KMS-11 (cell line): ENCODE measurements around the gene TXNDC8.

Experiments
- H2AFZ ChIP-seq: fragments of 200-600 bp; sonication (generic); 2 replicates; pipeline ENCODE4 v1.6.1; 2016; ENCODE audit warnings: antibody characterized with exemption, mixed run types, low read depth
- H3K27ac ChIP-seq: fragments of 200-600 bp; sonication (generic); 2 replicates; pipeline ENCODE4 v1.6.1; 2016; ENCODE audit warnings: mild to moderate bottlenecking, mixed run types
- H3K27me3 ChIP-seq: fragments of 200-600 bp; sonication (generic); 2 replicates; pipeline ENCODE4 v1.6.1; 2017; ENCODE audit warnings: mild to moderate bottlenecking, low read depth, mixed run types, moderate library complexity; ENCODE audit not compliant: insufficient read depth
- H3K36me3 ChIP-seq: fragments of 200-600 bp; sonication (generic); 2 replicates; pipeline ENCODE4 v1.6.1; 2017; ENCODE audit warnings: mild to moderate bottlenecking, mixed run types; ENCODE audit not compliant: insufficient read depth
- H3K4me1 ChIP-seq: fragments of 200-600 bp; sonication (generic); 2 replicates; pipeline ENCODE4 v1.6.1; 2016; ENCODE audit warnings: mild to moderate bottlenecking, low read depth, mixed run types; ENCODE audit not compliant: poor library complexity, severe bottlenecking
- H3K4me2 ChIP-seq: fragments of 200-600 bp; sonication (generic); 2 replicates; pipeline ENCODE4 v1.7.0; 2016; ENCODE audit warnings: mild to moderate bottlenecking, mixed run types
- H3K4me3 ChIP-seq: fragments of 200-600 bp; sonication (generic); IDR thresholded peaks from 2 replicates; pipeline ENCODE4 v1.6.1; 2017; ENCODE audit warnings: low read depth, low read length, mixed read lengths; ENCODE audit not compliant: insufficient read depth
- H3K79me2 ChIP-seq: fragments of 200-600 bp; sonication (generic); 2 replicates; pipeline ENCODE4 v1.6.1; 2016; ENCODE audit warnings: low read depth, mixed run types; ENCODE audit not compliant: insufficient read depth
- H3K9ac ChIP-seq: fragments of 200-600 bp; sonication (generic); 2 replicates; pipeline ENCODE4 v1.6.1; 2016; ENCODE audit warnings: mild to moderate bottlenecking, mixed run types
- H4K20me1 ChIP-seq: fragments of 200-600 bp; sonication (generic); 2 replicates; pipeline ENCODE4 v1.6.1; 2016; ENCODE audit warnings: mild to moderate bottlenecking, mixed run types; ENCODE audit not compliant: insufficient read depth
- TF ChIP-seq, protein P1 (sequence below): fragments of 200-600 bp; sonication (generic); conservative IDR thresholded peaks from 2 replicates; pipeline ENCODE4 v1.6.1; 2017; ENCODE audit warnings: low read depth, mild to moderate bottlenecking, antibody characterized with exemption, low read length, moderate library complexity, mixed read lengths

TXNDC8 gene

DNA sequence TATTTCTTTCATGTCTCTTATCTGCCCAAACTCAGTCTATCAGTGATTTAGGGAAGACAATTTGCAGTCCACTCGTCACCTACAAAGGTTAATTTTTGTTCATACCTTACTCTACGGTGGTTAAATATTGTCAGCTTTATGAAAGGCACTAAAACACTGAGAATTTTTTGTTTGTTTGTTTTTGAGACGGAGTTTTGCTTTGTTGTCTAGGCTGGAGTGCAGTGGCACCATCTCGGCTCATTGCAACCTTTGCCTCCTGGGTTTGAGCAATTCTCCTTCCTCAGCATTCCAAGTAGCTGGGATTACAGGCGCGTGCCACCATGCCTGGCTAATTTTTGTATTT is 55.0 kb downstream of the TXNDC8 start:
- no peak overlapping the region for H2AFZ ChIP-seq
- TF ChIP-seq, protein P1, sequence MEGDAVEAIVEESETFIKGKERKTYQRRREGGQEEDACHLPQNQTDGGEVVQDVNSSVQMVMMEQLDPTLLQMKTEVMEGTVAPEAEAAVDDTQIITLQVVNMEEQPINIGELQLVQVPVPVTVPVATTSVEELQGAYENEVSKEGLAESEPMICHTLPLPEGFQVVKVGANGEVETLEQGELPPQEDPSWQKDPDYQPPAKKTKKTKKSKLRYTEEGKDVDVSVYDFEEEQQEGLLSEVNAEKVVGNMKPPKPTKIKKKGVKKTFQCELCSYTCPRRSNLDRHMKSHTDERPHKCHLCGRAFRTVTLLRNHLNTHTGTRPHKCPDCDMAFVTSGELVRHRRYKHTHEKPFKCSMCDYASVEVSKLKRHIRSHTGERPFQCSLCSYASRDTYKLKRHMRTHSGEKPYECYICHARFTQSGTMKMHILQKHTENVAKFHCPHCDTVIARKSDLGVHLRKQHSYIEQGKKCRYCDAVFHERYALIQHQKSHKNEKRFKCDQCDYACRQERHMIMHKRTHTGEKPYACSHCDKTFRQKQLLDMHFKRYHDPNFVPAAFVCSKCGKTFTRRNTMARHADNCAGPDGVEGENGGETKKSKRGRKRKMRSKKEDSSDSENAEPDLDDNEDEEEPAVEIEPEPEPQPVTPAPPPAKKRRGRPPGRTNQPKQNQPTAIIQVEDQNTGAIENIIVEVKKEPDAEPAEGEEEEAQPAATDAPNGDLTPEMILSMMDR: no peak
- H3K4me3 ChIP-seq: no peak overlapping the region
- H3K79me2 ChIP-seq: no peaks in the 10 kb centered on the region
- no peaks in the 10 kb centered on the region for H3K4me1 ChIP-seq
- H3K9ac ChIP-seq: no peak overlapping the region
- H4K20me1 ChIP-seq: no peaks in the 10 kb centered on the region
- H3K27me3 ChIP-seq: no peaks in the 10 kb centered on the region
- no peaks in the 10 kb centered on the region for H3K36me3 ChIP-seq
- H3K4me2 ChIP-seq: no peak overlapping the region
- no peak overlapping the region for H3K27ac ChIP-seq

DNA sequence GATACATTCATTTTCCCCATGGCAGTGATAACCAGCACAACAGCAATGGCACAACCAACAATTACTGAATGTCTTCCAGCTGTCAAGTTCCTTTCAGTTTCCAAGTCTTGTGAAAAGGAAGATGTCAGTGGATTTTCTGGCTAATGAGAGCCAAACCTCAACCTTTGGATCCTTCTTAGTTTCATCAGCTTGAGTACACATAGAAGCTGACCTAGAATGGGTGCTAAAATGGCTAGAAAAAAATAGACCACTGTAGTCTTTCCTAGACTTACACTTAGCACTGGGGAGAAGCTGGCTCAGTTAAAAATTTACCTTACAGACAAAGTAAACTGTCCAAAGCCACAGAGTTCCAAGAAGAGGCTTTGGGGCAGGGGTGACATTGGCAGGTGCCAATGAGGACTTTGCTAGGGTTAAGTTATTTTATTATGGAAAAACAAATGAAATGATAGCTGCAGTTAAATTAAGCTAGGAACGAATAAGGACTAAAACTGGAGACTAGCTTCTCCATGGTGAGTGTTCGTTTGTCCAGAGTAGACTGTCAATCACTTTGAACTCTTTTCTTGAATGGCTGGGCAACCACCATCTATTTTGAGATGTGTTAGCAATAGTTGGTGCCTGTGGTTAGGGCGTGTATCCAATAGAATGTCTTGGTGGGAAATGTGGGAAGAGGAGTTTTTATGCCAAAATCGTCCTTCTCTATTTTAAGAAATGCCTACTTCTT is 55.5 kb downstream of the TXNDC8 start:
- H2AFZ ChIP-seq: no peak overlapping the region
- no peak overlapping the region for H3K27ac ChIP-seq
- no peak overlapping the region for H3K4me3 ChIP-seq
- no peaks in the 10 kb centered on the region for H3K79me2 ChIP-seq
- TF ChIP-seq, protein P1: no peak
- H3K27me3 ChIP-seq: no peaks in the 10 kb centered on the region
- no peaks in the 10 kb centered on the region for H3K36me3 ChIP-seq
- no peak overlapping the region for H3K4me2 ChIP-seq
- H4K20me1 ChIP-seq: no peaks in the 10 kb centered on the region
- H3K9ac ChIP-seq: no peak overlapping the region
- no peaks in the 10 kb centered on the region for H3K4me1 ChIP-seq

DNA sequence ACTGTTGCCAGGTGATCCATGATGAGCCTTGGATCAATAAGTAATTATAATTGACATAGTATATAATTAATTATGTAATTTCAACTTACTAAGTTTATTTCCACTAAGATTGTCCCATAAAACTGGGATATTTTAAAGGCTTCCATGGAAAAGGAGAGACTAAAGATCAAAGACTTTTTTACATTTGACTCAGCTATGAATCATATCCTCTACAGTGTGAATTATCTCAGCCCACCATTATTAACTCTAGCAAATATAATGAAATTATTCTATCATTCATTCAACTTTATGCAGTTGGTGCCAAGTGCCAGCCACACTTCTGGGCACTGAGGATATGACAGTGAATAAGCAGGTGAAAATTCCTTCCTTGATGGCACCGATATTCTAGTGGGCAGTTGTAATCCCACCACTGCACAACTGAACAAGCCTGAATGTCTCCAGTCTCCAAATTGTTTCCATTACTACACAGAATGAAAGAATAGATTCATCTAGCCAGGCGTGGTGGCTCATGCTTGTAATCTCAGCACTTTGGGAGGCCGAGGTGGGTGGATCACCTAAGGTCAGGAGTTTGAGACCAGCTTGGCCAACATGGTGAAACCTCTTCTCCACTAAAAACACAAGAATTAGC is 59.5 kb downstream of the TXNDC8 start:
- no peaks in the 10 kb centered on the region for H3K27me3 ChIP-seq
- H3K36me3 ChIP-seq: no peaks in the 10 kb centered on the region
- TF ChIP-seq, protein P1: no peak
- H3K79me2 ChIP-seq: no peaks in the 10 kb centered on the region
- H3K4me1 ChIP-seq: no peaks in the 10 kb centered on the region
- no peak overlapping the region for H3K27ac ChIP-seq
- H4K20me1 ChIP-seq: no peaks in the 10 kb centered on the region
- no peak overlapping the region for H2AFZ ChIP-seq
- H3K4me2 ChIP-seq: no peak overlapping the region
- H3K9ac ChIP-seq: no peak overlapping the region
- no peak overlapping the region for H3K4me3 ChIP-seq

DNA sequence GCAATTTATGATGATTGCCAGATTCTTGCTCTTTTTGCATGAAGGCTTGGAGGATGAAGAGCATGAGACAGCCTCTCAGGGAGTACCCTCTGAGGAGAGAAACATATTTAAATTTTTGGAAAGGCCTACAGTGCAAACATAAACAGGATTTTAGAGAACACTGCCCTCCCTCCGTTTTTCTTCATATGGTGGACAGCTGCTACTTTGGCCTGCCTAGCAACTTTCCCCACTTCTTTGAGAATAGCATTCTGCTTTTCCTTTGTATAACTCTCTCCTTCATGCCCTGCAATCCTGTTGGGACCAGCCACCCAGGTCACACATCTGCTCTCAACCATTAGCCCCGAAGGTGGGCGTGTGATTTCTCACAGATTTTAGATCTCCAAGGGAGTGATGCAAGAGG is 60.9 kb downstream of the TXNDC8 start:
- TF ChIP-seq, protein P1: no peak
- Histone ChIP-seq H3K27me3 (no peaks in the 10 kb centered on the region), H3K4me2 (no peak overlapping the region)

More for the DNA sequence above, 60.9 kb downstream of the TXNDC8 start:
- no peak overlapping the region for H3K9ac ChIP-seq
- no peaks in the 10 kb centered on the region for H4K20me1 ChIP-seq
- H2AFZ ChIP-seq: no peak overlapping the region
- no peak overlapping the region for H3K4me3 ChIP-seq
- H3K79me2 ChIP-seq: no peaks in the 10 kb centered on the region
- H3K27ac ChIP-seq: no peak overlapping the region
- H3K36me3 ChIP-seq: no peaks in the 10 kb centered on the region
- no peaks in the 10 kb centered on the region for H3K4me1 ChIP-seq
